Measurements from ENCODE around the gene SUN5.

Gene SUN5

DNA sequence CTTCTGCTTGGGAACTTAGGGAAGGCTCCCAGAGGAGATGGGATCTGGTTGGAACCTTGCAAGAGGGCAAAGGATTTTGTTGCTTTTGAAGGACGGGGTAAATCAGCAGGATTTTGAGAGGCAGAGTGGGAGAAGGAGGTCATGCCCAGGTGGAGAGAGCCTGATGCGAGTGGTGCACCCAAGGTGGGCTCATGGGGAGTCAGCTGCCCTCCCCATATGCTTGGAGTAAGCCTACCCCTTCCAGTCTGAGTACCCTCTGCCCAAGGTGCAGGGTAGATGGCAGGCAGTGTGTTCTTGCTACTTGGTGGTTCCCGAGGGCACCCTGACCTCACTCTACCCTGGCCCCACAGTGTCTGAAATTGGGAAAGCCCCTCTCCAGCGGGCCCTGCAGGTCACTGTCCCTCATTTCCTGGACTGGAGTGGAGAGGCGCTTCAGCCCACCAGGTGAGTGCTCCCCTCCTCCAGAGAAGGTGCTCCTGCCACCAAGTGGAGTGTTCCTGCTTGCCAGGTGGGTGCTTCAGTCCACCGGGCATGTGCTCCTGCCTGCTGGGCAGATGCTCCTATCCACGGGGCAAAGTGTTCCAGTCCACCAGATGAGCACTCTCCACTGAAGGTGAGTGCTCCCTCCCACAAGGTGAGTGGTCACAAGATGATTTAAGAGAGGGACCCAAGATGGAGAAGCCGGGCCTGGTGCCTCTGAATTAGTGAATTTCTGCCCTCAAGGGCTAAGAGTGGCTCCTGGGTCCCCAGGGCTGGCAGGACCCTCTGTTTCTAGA lies 6.6 kb upstream of the SUN5 start:
- TF ChIP-seq, protein P1, sequence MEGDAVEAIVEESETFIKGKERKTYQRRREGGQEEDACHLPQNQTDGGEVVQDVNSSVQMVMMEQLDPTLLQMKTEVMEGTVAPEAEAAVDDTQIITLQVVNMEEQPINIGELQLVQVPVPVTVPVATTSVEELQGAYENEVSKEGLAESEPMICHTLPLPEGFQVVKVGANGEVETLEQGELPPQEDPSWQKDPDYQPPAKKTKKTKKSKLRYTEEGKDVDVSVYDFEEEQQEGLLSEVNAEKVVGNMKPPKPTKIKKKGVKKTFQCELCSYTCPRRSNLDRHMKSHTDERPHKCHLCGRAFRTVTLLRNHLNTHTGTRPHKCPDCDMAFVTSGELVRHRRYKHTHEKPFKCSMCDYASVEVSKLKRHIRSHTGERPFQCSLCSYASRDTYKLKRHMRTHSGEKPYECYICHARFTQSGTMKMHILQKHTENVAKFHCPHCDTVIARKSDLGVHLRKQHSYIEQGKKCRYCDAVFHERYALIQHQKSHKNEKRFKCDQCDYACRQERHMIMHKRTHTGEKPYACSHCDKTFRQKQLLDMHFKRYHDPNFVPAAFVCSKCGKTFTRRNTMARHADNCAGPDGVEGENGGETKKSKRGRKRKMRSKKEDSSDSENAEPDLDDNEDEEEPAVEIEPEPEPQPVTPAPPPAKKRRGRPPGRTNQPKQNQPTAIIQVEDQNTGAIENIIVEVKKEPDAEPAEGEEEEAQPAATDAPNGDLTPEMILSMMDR (IDR thresholded peaks at IDR 0.05; ENCODE audit: low read depth, low read length), result no peak
- H3K4me3 ChIP-seq (replicated peaks in 1 of 2; ENCODE audit: low read depth in 2 of 2, low read length in 2 of 2), result no peak overlapping the region
- no peak for DNase-seq (ENCODE audit: low read depth in 2 of 2)

DNA sequence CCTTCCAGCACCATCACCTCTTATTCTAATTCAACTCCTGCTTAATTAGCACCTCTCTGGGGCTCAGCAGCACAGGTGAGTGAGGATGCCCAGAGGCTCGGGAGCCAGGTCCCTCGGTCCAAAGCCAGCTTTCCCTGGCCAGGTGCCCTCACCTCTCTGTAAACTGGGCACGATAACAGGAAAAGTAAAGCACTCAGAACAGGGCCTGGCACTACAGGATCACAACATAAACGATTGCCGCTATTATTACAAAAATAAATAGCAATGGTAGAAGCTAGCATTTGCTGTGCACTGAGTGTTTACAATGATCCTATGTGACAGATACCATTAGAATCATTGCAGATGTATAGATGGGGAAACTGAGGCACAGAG lies 5.9 kb upstream of the SUN5 start:
- TF ChIP-seq, protein P1 (IDR thresholded peaks at IDR 0.05; ENCODE audit: low read depth, low read length), result no peak
- no peak overlapping the region for H3K4me3 ChIP-seq (replicated peaks in 1 of 2; ENCODE audit: low read depth in 2 of 2, low read length in 2 of 2)

GRCh38 chr20:33009214-33010132 lies 5.2 kb upstream of the SUN5 start:
- no peak for DNase-seq (ENCODE audit: low read depth in 2 of 2)
- TF ChIP-seq, protein P1 (IDR thresholded peaks at IDR 0.05; ENCODE audit: low read depth, low read length), result no peak
- H3K4me3 ChIP-seq (replicated peaks in 1 of 2; ENCODE audit: low read depth in 2 of 2, low read length in 2 of 2), result no peak overlapping the region

More for the DNA sequence above, 5.9 kb upstream of the SUN5 start:
- DNase-seq (ENCODE audit: low read depth in 2 of 2), result no peak

GRCh38 chr20:33008336-33009213 lies 4.3 kb upstream of the SUN5 start:
- TF ChIP-seq, protein P1 (IDR thresholded peaks at IDR 0.05; ENCODE audit: low read depth, low read length), result no peak
- no peak for DNase-seq (ENCODE audit: low read depth in 2 of 2)
- no peak overlapping the region for H3K4me3 ChIP-seq (replicated peaks in 1 of 2; ENCODE audit: low read depth in 2 of 2, low read length in 2 of 2)

DNA sequence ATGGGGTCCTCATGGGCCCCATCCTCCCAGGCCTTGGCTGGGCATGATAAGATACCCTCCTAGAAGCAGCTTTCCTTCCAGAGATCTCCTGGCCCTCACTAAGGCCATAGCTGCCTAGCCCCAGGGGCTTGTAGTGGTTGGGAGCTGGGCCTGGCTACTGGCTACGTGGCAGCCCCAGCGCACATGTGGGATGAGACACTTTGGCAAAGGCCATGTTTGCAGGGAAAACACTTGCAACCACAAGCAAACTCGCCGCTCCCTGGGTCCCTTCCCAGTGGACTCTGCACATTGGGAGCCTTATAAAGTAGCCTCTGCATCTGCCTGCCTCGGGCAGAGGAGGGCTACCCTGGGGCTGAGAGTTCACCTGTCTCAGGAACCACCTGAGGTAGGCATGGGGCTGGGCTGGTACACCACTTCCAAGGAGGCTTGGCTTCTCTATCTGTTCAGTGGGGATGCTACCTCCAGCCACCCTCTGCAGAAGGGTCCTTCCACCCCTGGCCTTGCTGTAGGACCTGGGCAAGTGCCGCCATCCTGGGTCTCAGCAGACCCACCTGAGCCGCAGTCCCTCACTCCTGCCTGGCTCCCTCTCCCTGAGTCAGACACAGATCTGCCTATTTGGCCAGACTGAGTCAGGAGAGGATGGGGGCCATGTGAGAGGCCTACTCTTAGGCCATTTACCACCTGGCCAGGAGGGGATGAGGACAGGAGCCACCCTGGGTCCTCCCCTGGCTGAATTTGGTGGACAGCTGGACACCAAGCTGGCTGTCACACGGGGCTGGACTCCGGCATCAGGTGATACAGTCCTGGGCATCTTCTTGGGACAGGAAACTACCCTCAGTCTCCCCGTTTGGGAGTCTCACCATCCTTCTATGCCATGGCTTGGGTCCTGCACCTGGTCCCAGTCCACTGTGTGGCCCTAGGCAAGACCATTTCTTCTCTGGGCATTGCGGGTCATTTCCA lies 3.4 kb upstream of the SUN5 start, which contains the start of gene BPIFB2:
Gene BPIFB2 (plus strand): TSS at position 329 of the 960 bp plus-strand sequence. CDS start 871 bp downstream, outside the sequence.
- DNase-seq (ENCODE audit: low read depth in 2 of 2), result no peak
- H3K4me3 ChIP-seq (replicated peaks in 1 of 2; ENCODE audit: low read depth in 2 of 2, low read length in 2 of 2), result no peak within 1 kb of the TSS
- TF ChIP-seq, protein P1 (IDR thresholded peaks at IDR 0.05; ENCODE audit: low read depth, low read length), result no peak
